HT-29 (cell line): ENCODE data around the gene MGAT1. TPM values are rescaled to one million over a fixed set of nuclear protein-coding genes. Genes with fewer than 3 reads are reported as not detected.

Experiments used
- total RNA-seq: library from RNA; depleted of rRNA; stranded (reverse); fragments of >200 nt; shearing (Covaris generic); gene quantifications from 2 replicates; pipeline ENCODE4 v1.2.3, GENCODE V29; 2014; rRNA removed

The MGAT1 gene
- total RNA-seq, 1 experiment from 2014 or later = 102 TPM

Other genes with a start within 250 kb of the MGAT1 start
- not detected in 2 replicates for gene SCGB3A1, start 211.3 kb downstream of the MGAT1 start, total RNA-seq
- gene FLT4, start 153.2 kb downstream of the MGAT1 start, total RNA-seq = 0.31 TPM in 1 of 2 replicates, not detected in the other
- not detected in 2 replicates for gene OR2Y1, start 62.7 kb downstream of the MGAT1 start, total RNA-seq
- gene ZFP62, start 58.5 kb upstream of the MGAT1 start, total RNA-seq = 9.9 and 15.9 TPM in 2 replicates
- gene BTNL8, start 96.4 kb upstream of the MGAT1 start, total RNA-seq = 0.13 and 1.0 TPM in 2 replicates
- not detected in 2 replicates for gene BTNL3, start 186.0 kb upstream of the MGAT1 start, total RNA-seq
- gene BTNL9, start 237.5 kb upstream of the MGAT1 start, total RNA-seq = 32.4 and 36.7 TPM in 2 replicates